ENCODE data around the gene PIAS1.
A peak's percentile ranks its signal among the peaks of the same experiment; 100 is the strongest.
"Not testable (repeated sequence)": the region's sequence is repeated elsewhere in the genome, so short reads cannot be mapped to it uniquely, and the experiment has no call there.

PIAS1 gene

GRCh38 chr15:68053701-68054627 is at the start of gene PIAS1:
TSS of gene PIAS1 (plus strand) at chr15:68054315. CDS start at chr15:68054327, 12 bp downstream.
- in situ Hi-C loops (cut with MboI; ENCODE audit: low pct_unique_long_range_greater_than_20kb, low sequenced_read_pairs) = no loop called here
- DNase-seq = peak; percentile 93

GRCh38 chr15:68007642-68008041 is 46.5 kb upstream of the PIAS1 start:
- DNase-seq; in situ Hi-C loops (cut with MboI; ENCODE audit: low pct_unique_long_range_greater_than_20kb, low sequenced_read_pairs): not testable (repeated sequence)

GRCh38 chr15:68010361-68011153 is 43.6 kb upstream of the PIAS1 start:
- no peak for DNase-seq
- in situ Hi-C loops (cut with MboI; ENCODE audit: low pct_unique_long_range_greater_than_20kb, low sequenced_read_pairs) = no loop called here

DNA sequence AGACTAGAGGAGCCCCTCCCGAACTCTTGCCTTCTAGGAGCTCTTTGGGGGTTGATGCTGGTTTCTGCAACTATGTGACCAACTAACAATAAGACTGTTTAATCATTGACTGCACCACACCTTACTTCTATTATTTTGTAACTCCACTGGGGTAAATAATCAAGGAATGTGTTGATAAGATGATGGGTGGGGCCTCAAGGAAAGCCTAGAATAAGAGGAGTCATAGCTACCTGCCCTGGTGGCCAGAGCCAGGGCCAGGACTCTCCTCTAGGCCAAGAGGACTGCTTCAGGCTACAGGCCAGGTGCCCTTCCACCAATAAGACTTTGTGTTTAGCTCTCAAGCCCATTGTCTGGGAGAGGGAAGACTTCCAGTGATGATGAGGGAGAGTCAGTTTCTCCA is 41.2 kb upstream of the PIAS1 start:
- in situ Hi-C loops (cut with MboI; ENCODE audit: low pct_unique_long_range_greater_than_20kb, low sequenced_read_pairs) = no loop called here
- DNase-seq = no peak

DNA sequence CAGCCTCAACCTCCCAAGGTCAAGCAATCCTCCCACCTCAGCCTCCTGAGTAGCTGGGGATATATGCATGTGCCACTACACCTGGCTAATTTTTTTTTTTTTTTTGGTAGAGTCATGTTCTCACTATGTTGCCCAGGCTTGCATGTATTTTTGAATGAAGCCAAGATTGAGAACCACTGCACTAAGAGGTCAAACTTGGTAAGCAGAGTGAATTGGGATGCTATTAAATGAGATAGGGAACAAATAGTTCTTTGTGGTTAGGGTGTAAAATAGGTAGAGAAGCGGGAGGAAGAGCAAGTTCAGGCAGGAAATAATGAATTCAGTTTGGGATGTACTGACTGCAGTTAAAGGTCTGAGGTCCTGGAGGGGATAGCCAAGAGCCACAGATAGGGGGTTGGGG is 39.9 kb upstream of the PIAS1 start:
- DNase-seq = no peak
- in situ Hi-C loops (cut with MboI; ENCODE audit: low pct_unique_long_range_greater_than_20kb, low sequenced_read_pairs) = no loop called here

DNA sequence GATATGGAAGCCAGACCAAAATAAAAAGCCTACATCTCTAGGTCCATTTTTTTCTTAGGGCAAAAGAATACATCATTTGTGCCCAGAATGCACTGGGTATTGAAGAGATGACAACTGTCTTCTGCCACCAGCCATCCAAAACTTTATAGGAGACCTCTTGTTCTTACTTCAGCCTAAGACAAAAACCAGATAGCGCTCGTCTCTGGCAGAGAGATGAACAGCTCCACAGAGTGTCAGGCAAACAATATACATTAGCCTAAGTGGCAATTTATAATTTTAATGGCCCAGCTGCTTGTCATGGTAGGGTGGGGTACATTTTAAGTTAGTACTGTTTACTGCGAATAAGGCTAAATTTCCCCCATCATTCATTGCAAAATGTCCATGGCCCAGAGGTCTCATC is 38.9 kb upstream of the PIAS1 start:
- in situ Hi-C loops (cut with MboI; ENCODE audit: low pct_unique_long_range_greater_than_20kb, low sequenced_read_pairs) = no loop called here
- no peak for DNase-seq

DNA sequence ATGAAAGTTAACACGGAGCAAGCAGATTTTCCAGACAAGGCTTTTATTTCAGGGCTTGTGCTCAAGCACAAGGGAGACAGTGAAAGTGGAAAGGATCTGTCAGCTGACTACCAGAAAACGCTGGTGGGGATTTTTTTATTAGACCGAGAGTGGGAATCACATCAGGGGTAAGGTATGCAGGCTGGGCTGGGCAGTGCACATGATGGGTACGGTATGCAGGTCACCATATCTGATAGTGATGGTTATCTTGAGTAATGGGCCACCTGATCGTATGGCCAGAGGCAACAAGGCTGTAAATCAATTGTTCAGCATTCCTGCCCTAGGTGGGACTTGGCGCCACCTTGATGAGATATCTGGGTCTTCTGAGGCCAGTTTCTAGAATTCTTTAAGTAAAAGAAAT is 36.9 kb upstream of the PIAS1 start:
- in situ Hi-C loops (cut with MboI; ENCODE audit: low pct_unique_long_range_greater_than_20kb, low sequenced_read_pairs) = no loop called here
- no peak for DNase-seq

- DNase-seq = no peak
- in situ Hi-C loops (cut with MboI; ENCODE audit: low pct_unique_long_range_greater_than_20kb, low sequenced_read_pairs) = no loop called here
Observed at GRCh38 chr15:68018797-68019444, 35.2 kb upstream of the PIAS1 start.

GRCh38 chr15:68019814-68020525 is 34.1 kb upstream of the PIAS1 start:
- in situ Hi-C loops (cut with MboI; ENCODE audit: low pct_unique_long_range_greater_than_20kb, low sequenced_read_pairs) = no loop called here

GRCh38 chr15:68020685-68021084 is 33.4 kb upstream of the PIAS1 start:
- no peak for DNase-seq
- in situ Hi-C loops (cut with MboI; ENCODE audit: low pct_unique_long_range_greater_than_20kb, low sequenced_read_pairs) = no loop called here

More at GRCh38 chr15:68019814-68020525, 34.1 kb upstream of the PIAS1 start:
- no peak for DNase-seq

DNA sequence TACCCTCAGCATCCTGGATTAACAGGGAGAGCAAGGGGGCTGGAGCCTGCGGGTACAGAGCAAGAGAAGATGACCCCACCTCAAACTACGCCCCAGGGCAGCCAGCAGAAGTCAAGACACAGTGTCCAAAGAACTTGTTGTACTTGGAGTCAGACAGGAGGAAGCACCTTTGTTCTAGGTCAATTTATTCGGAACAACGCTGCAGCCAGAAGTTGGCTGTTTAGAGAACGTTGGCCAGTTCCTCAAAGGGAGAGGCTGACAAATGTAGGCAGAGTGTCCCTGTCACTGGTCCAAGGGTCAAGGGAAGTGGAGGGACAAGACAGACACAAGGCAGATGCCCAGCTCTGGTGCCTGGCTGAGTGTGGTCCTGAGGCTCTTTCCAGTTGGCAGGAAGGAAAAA is 32.1 kb upstream of the PIAS1 start:
- in situ Hi-C loops (cut with MboI; ENCODE audit: low pct_unique_long_range_greater_than_20kb, low sequenced_read_pairs) = no loop called here
- no peak for DNase-seq

- no peak for DNase-seq
- in situ Hi-C loops (cut with MboI; ENCODE audit: low pct_unique_long_range_greater_than_20kb, low sequenced_read_pairs) = no loop called here
Observed at GRCh38 chr15:68023307-68024101, 30.6 kb upstream of the PIAS1 start.

GRCh38 chr15:68025835-68026424 is 28.2 kb upstream of the PIAS1 start:
- in situ Hi-C loops (cut with MboI; ENCODE audit: low pct_unique_long_range_greater_than_20kb, low sequenced_read_pairs) = no loop called here

GRCh38 chr15:68027388-68027787 is 26.7 kb upstream of the PIAS1 start:
- in situ Hi-C loops (cut with MboI; ENCODE audit: low pct_unique_long_range_greater_than_20kb, low sequenced_read_pairs) = no loop called here
- DNase-seq = no peak

More at GRCh38 chr15:68025835-68026424, 28.2 kb upstream of the PIAS1 start:
- DNase-seq = no peak

DNA sequence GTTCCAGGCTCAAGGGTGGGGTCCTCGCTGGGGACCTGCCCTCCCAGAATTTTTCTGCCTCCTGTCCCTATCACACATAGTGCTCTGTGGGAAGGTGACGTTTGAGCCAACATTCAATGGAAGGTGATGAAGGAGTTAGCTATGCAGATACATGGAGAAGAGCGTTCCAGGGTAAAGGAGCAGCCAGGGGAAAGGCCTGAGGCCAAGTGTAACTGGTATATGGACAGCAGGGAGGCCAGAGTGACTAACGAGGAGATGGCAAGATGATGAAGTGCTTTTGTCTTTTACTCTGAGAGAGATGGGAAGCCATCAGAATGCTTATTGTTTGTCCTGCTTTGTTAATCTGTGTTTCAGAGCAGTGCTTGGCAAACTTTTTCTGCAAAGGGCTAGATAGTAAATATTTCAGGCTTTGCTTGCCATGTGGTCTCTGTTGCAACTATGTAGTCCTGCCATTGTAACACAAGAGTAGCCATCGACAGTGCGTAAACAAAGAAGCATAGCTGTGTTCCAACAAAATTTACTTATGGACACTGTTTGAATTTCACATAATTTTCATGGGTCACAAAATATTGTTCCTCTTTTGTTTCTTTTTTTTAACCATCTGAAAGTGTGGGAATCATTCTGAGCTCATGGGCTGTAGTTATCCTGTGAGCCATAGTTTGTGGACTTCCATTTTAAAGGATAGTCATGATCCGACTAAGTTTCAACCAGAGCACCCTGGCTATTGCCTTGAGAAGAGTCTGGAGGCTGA is 25.8 kb upstream of the PIAS1 start:
- no peak for DNase-seq
- in situ Hi-C loops (cut with MboI; ENCODE audit: low pct_unique_long_range_greater_than_20kb, low sequenced_read_pairs) = no loop called here

DNA sequence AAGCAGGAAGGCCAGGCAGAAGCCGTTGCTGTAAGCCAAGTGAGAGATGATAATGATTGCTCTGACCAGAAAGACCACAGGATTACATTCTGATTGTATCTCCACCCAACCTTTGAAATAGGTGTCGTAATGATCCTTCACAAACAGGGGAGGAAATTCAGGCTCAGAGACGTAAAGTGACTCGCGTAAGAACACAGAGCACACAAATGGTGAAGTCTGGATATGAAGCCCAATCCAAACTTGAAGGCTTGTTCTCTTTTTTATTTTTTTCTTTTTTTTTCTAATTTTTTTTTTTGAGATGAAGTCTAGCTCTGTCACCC is 25.3 kb upstream of the PIAS1 start:
- in situ Hi-C loops (cut with MboI; ENCODE audit: low pct_unique_long_range_greater_than_20kb, low sequenced_read_pairs) = no loop called here
- DNase-seq = peak; percentile 42

GRCh38 chr15:68029959-68030358 is 24.2 kb upstream of the PIAS1 start:
- in situ Hi-C loops (cut with MboI; ENCODE audit: low pct_unique_long_range_greater_than_20kb, low sequenced_read_pairs) = no loop called here
- DNase-seq = no peak

All from KBM-7 (cell line).